ENCODE measurements around the gene MATK.
A peak's percentile ranks its signal among the peaks of the same experiment; 100 is the strongest.

Gene MATK

DNA sequence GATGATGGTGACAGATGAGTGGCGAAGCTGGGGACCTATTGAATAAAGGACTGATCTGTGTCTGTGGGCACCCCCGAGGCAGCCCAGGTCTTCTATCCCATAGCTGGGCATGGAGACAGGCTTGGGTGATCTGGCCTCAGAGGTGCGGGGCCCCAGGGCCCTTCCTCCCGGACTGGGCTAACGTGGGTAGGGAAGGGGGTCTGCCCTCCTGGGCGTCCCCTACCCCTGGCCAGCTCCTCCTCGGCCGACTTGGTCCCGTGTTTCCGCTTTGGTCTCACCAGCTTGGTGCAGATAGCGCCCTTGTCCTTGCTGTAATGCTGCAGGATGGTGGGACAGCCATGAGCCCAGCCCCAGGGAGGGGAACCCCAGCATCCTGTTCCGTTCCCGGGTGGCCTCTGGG is 3.3 kb downstream of the MATK start:
- TF ChIP-seq FOXM1 (IDR thresholded peaks at IDR 0.05; ENCODE audit: borderline replicate concordance, low read depth) (no peak), TEAD4 (IDR thresholded peaks at IDR 0.05) (no peak), NFIC (IDR thresholded peaks at IDR 0.05) (no peak), YY1 (IDR thresholded peaks at IDR 0.05; ENCODE audit: low read depth) (no peak), MAX (IDR thresholded peaks at IDR 0.05) (no peak)

GRCh38 chr19:3782330-3782729 is 3.9 kb downstream of the MATK start:
- TF ChIP-seq, protein P1, sequence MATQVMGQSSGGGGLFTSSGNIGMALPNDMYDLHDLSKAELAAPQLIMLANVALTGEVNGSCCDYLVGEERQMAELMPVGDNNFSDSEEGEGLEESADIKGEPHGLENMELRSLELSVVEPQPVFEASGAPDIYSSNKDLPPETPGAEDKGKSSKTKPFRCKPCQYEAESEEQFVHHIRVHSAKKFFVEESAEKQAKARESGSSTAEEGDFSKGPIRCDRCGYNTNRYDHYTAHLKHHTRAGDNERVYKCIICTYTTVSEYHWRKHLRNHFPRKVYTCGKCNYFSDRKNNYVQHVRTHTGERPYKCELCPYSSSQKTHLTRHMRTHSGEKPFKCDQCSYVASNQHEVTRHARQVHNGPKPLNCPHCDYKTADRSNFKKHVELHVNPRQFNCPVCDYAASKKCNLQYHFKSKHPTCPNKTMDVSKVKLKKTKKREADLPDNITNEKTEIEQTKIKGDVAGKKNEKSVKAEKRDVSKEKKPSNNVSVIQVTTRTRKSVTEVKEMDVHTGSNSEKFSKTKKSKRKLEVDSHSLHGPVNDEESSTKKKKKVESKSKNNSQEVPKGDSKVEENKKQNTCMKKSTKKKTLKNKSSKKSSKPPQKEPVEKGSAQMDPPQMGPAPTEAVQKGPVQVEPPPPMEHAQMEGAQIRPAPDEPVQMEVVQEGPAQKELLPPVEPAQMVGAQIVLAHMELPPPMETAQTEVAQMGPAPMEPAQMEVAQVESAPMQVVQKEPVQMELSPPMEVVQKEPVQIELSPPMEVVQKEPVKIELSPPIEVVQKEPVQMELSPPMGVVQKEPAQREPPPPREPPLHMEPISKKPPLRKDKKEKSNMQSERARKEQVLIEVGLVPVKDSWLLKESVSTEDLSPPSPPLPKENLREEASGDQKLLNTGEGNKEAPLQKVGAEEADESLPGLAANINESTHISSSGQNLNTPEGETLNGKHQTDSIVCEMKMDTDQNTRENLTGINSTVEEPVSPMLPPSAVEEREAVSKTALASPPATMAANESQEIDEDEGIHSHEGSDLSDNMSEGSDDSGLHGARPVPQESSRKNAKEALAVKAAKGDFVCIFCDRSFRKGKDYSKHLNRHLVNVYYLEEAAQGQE (IDR thresholded peaks at IDR 0.05; ENCODE audit: low read depth): no peak
- TF ChIP-seq YY1 (IDR thresholded peaks at IDR 0.05; ENCODE audit: low read depth): no peak
- no peak for TF ChIP-seq TCF12 (IDR thresholded peaks at IDR 0.05; ENCODE audit: low read depth)
- TF ChIP-seq EP300 (IDR thresholded peaks at IDR 0.05; ENCODE audit: borderline replicate concordance): no peak
- no peak for TF ChIP-seq MAX (IDR thresholded peaks at IDR 0.05)

- TF ChIP-seq, protein P1 (IDR thresholded peaks at IDR 0.05; ENCODE audit: low read depth): no peak
- no peak for TF ChIP-seq CREB1 (IDR thresholded peaks at IDR 0.05; ENCODE audit: low read depth)
- TF ChIP-seq MAX (IDR thresholded peaks at IDR 0.05): no peak
- no peak for TF ChIP-seq EGR1 (IDR thresholded peaks at IDR 0.05)
- no peak for TF ChIP-seq EP300 (IDR thresholded peaks at IDR 0.05; ENCODE audit: borderline replicate concordance)
- TF ChIP-seq FOXM1 (IDR thresholded peaks at IDR 0.05; ENCODE audit: borderline replicate concordance, low read depth): no peak
These were observed 4.6 kb downstream of the MATK start for GRCh38 chr19:3781603-3782002.

DNA sequence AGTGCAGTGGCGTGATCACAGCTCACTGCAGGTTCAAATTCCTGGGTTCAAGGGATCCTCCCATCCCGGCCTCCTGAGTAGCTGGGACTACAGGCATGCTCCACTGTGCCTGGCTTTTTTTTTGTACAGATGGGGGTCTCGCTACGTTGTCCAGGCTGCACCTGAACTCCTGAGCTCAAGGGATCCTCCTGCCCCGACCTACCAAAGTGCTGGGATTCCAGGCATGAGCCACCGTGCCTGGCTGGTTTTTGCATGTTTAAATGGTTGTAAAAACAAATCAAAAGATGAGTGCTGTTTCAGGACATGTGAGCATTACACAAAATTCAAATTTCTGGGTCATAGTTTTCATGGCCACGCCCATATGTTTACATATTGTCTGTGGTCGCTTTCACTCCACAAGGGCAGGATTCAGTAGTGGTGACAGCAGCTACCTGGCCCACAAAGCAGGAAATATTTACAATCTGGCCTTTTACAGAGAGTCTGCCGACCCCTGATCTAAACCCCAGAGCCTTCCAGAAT is 5.3 kb downstream of the MATK start:
- TF ChIP-seq, protein P1 (IDR thresholded peaks at IDR 0.05; ENCODE audit: low read depth): no peak
- TF ChIP-seq FOXM1 (IDR thresholded peaks at IDR 0.05; ENCODE audit: borderline replicate concordance, low read depth): no peak
- no peak for TF ChIP-seq ZBTB7A (IDR thresholded peaks at IDR 0.05; ENCODE audit: low read depth)
- no peak for TF ChIP-seq EP300 (IDR thresholded peaks at IDR 0.05; ENCODE audit: borderline replicate concordance)
- TF ChIP-seq NFIC (IDR thresholded peaks at IDR 0.05): no peak
- no peak for TF ChIP-seq MAX (IDR thresholded peaks at IDR 0.05)
- TF ChIP-seq EGR1 (IDR thresholded peaks at IDR 0.05): no peak
- no peak for TF ChIP-seq TCF12 (IDR thresholded peaks at IDR 0.05; ENCODE audit: low read depth)
- TF ChIP-seq TAF1 (IDR thresholded peaks at IDR 0.05; ENCODE audit: low read depth): no peak
- no peak for TF ChIP-seq CREB1 (IDR thresholded peaks at IDR 0.05; ENCODE audit: low read depth)
- no peak for TF ChIP-seq TEAD4 (IDR thresholded peaks at IDR 0.05)

GRCh38 chr19:3778899-3779723 is 7.1 kb downstream of the MATK start:
- TF ChIP-seq, protein P1 (IDR thresholded peaks at IDR 0.05; ENCODE audit: low read depth): no peak
- TF ChIP-seq, protein P2, sequence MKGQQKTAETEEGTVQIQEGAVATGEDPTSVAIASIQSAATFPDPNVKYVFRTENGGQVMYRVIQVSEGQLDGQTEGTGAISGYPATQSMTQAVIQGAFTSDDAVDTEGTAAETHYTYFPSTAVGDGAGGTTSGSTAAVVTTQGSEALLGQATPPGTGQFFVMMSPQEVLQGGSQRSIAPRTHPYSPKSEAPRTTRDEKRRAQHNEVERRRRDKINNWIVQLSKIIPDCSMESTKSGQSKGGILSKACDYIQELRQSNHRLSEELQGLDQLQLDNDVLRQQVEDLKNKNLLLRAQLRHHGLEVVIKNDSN (IDR thresholded peaks at IDR 0.05): peak; percentile 68
